Endothelial cell of umbilical vein (primary cell): Measurements from ENCODE around the gene MAPRE2. TPM values are rescaled to one million over a fixed set of nuclear protein-coding genes. Genes with fewer than 3 reads are reported as not detected.

Experiments used
- BruUV-seq: library from RNA; stranded (reverse); fragments of 400-500 nt; replicated peaks from 2 replicates; lab custom pipeline; 2021; lab: Mats Ljungman, UMichigan
- CTCF ChIA-PET: fragments of 300-600, 350-600 bp; sonication (Branson Sonifier 250); formaldehyde crosslinking; loops from one replicate; lab custom pipeline; 2021; ENCODE audit warnings: antibody characterized with exemption, inconsistent platforms; lab: Charles Lee
- POLR2A ChIA-PET: fragments of 300-600, 350-600 bp; sonication (Branson Sonifier 250); formaldehyde crosslinking; loops from one replicate; lab custom pipeline; 2021; ENCODE audit warnings: antibody characterized with exemption, inconsistent platforms; lab: Charles Lee
- DNase-seq: peaks from one replicate; pipeline ENCODE4 v3.0.0-alpha.2; 2011; ENCODE audit warnings: low read depth, low spot score
- FAIRE-seq: peaks from 2 replicates; lab custom pipeline; 2011; peaks lifted over from hg19 to GRCh38; lab: Jason Lieb, UNC
- H2AFZ ChIP-seq: 2 replicates; pipeline ENCODE4 v1.6.0; 2012; ENCODE audit warnings: low read depth, low read length, control low read depth, inconsistent platforms
- H3K27ac ChIP-seq: 2 replicates; pipeline ENCODE4 v1.5.1; 2011; ENCODE audit warnings: low read depth, mild to moderate bottlenecking, control low read depth, low read length, moderate library complexity; ENCODE audit not compliant: insufficient read depth
- H3K27me3 ChIP-seq, 2 experiments: 2 replicates each; pipeline versions ENCODE4 v1.6.0 to v1.6.1; 2011; ENCODE audit warnings: low read length in 2 of 2, mixed read lengths in 1 of 2; ENCODE audit not compliant: control insufficient read depth in 2 of 2, insufficient read depth in 2 of 2
- H3K36me3 ChIP-seq, 2 experiments: 2 replicates in 1 of 2; 3 replicates in 1 of 2; pipeline ENCODE4 v1.5.1; 2011; ENCODE audit warnings: low read length in 2 of 2, mild to moderate bottlenecking in 1 of 2, moderate library complexity in 1 of 2; ENCODE audit not compliant: control insufficient read depth in 2 of 2, insufficient read depth in 2 of 2; ENCODE audit errors: extremely low read depth in 1 of 2
- H3K4me1 ChIP-seq: 3 replicates; pipeline ENCODE4 v1.5.1; 2011; ENCODE audit warnings: mild to moderate bottlenecking, low read length; ENCODE audit not compliant: control insufficient read depth, insufficient read depth; ENCODE audit errors: extremely low read depth
- H3K4me2 ChIP-seq: 2 replicates; pipeline ENCODE4 v1.6.1; 2011; ENCODE audit warnings: low read length, control low read depth, mixed read lengths; ENCODE audit not compliant: insufficient read depth
- H3K4me3 ChIP-seq, 3 experiments: fragments of 200-600 bp in 1 of 3; sonication (generic), shearing (Covaris generic) in 1 of 3; replicated peaks in 1 of 3; 2 replicates each; pipeline ENCODE4 v1.5.1; 2011 to 2016; ENCODE audit warnings: control low read depth in 3 of 3, low read length in 3 of 3, mild to moderate bottlenecking in 2 of 3, inconsistent platforms in 1 of 3, low read depth in 1 of 3, moderate library complexity in 1 of 3; ENCODE audit not compliant: insufficient read depth in 1 of 3
- H3K79me2 ChIP-seq: 2 replicates; pipeline ENCODE4 v1.6.0; 2012; ENCODE audit warnings: low read length, inconsistent platforms; ENCODE audit not compliant: control insufficient read depth, insufficient read depth
- H3K9ac ChIP-seq: replicated peaks from 2 replicates; pipeline ENCODE3; 2011; ENCODE audit warnings: low read length, control low read depth; ENCODE audit not compliant: insufficient read depth; ENCODE audit errors: extremely low read depth
- H3K9me1 ChIP-seq: replicated peaks from 3 replicates; pipeline ENCODE4 v1.6.0; 2011; ENCODE audit warnings: mild to moderate bottlenecking, low read length; ENCODE audit not compliant: control insufficient read depth, insufficient read depth; ENCODE audit errors: extremely low read depth
- H3K9me3 ChIP-seq: replicated peaks from 2 replicates; pipeline ENCODE4 v1.5.1; 2012; ENCODE audit warnings: low read length, inconsistent platforms; ENCODE audit not compliant: control insufficient read depth, insufficient read depth
- H4K20me1 ChIP-seq: replicated peaks from 2 replicates; pipeline ENCODE3; 2011; ENCODE audit warnings: mild to moderate bottlenecking, low read length; ENCODE audit not compliant: control insufficient read depth, insufficient read depth; ENCODE audit errors: extremely low read depth
- CTCF ChIP-seq, 2 donors: IDR thresholded peaks; 1 replicate in 1 of 2; 2 replicates in 1 of 2; pipeline ENCODE4 v1.5.1; 2011; ENCODE audit warnings: low read length in 2 of 2, mild to moderate bottlenecking in 2 of 2, moderate library complexity in 2 of 2, control low read depth in 1 of 2, inconsistent platforms in 1 of 2, low read depth in 1 of 2; ENCODE audit not compliant: insufficient read depth in 1 of 2; ENCODE audit errors: extremely low read depth in 1 of 2
- EZH2 ChIP-seq: IDR thresholded peaks from 2 replicates; pipeline ENCODE4 v1.6.1; 2012; ENCODE audit warnings: borderline replicate concordance, low read depth, mild to moderate bottlenecking, moderate library complexity, low read length, inconsistent platforms; ENCODE audit not compliant: severe bottlenecking
- FOS ChIP-seq: IDR thresholded peaks from 2 replicates; pipeline ENCODE4 v1.6.1; 2011; ENCODE audit warnings: mild to moderate bottlenecking, low read length, moderate library complexity, borderline replicate concordance; ENCODE audit not compliant: insufficient read depth
- GATA2 ChIP-seq: IDR thresholded peaks from 2 replicates; pipeline ENCODE4 v1.7.0; 2011; ENCODE audit warnings: low read depth, mild to moderate bottlenecking, moderate library complexity, mixed read lengths, low read length; ENCODE audit not compliant: insufficient read length, insufficient read depth
- JUN ChIP-seq: IDR thresholded peaks from 2 replicates; pipeline ENCODE4 v1.6.1; 2011; ENCODE audit warnings: borderline replicate concordance, low read depth; ENCODE audit not compliant: insufficient read length, insufficient read depth
- MAX ChIP-seq: IDR thresholded peaks from 2 replicates; pipeline ENCODE4 v1.6.1; 2011; ENCODE audit not compliant: insufficient read depth, insufficient read length
- MYC ChIP-seq: IDR thresholded peaks from one replicate; pipeline ENCODE4 v1.6.1; 2011; ENCODE audit warnings: mild to moderate bottlenecking, low read depth, low read length
- POLR2A ChIP-seq: IDR thresholded peaks from 2 replicates; pipeline ENCODE4 v1.6.1; 2012; ENCODE audit warnings: low read depth, mild to moderate bottlenecking, control low read depth, low read length
- POLR2AphosphoS5 ChIP-seq: IDR thresholded peaks from 2 replicates; pipeline ENCODE4 v1.6.1; 2012; ENCODE audit warnings: low read depth, mild to moderate bottlenecking, control low read depth, low read length, moderate library complexity; ENCODE audit not compliant: insufficient read depth
- dilution Hi-C: fragments of 300-500 bp; cut with MboI; formaldehyde crosslinking; loops from one replicate; pipeline ENCODE4 v1.15.0; 2019; ENCODE audit warnings: low sequenced_read_pairs; ENCODE audit not compliant: extremely low pct_ligation_motif_present
- intact Hi-C: fragments of 100-400 bp; cut with micrococcal nuclease; formaldehyde crosslinking; loops from one replicate; pipeline ENCODE4 v1.10.0; 2022
- polyA plus RNA-seq, 4 experiments: library from polyadenylated mRNA; depleted of rRNA in 3 of 4; stranded (reverse) in 3 of 4; unstranded in 1 of 4; fragments of >200 nt; gene quantifications; 2 replicates each; pipeline versions ENCODE4 v1.2.1 to v1.2.3, GENCODE V29; 2011 to 2012; ENCODE audit warnings: missing spikeins in 1 of 4
- total RNA-seq: library from RNA; stranded (reverse); gene quantifications from 2 replicates; pipeline ENCODE4 v1.2.3, GENCODE V29; 2021

Gene MAPRE2
- total and polyA plus RNA-seq, 2 donors (not counting 3 experiments of a cell fraction or from before 2014, with no cell fraction given), result 117 to 148 TPM

GRCh38 chr18:35155398-35156117, 114.3 kb downstream of the MAPRE2 start:
- FAIRE-seq, result no peak
- Histone ChIP-seq H4K20me1 (no peaks in the 10 kb centered on the region), H3K4me3 (no peak overlapping the region), H3K4me2 (no peak overlapping the region), H3K9ac (no peak overlapping the region), H3K9me3 (no peaks in the 10 kb centered on the region), H3K9me1 (no peaks in the 10 kb centered on the region), H2AFZ (no peak overlapping the region), H3K4me1 (no peaks in the 10 kb centered on the region), H3K79me2 (no peaks in the 10 kb centered on the region), H3K27ac (no peak overlapping the region), H3K27me3 (no peaks in the 10 kb centered on the region), H3K36me3 (no peaks in the 10 kb centered on the region)
- no peak for DNase-seq
- ChIA-PET POLR2A (no interaction called here), CTCF (no interaction called here)
- BruUV-seq, result no TSS peak
- no peak for TF ChIP-seq POLR2A
- TF ChIP-seq GATA2, result no peak
- intact Hi-C loops, result no loop called here
- dilution Hi-C loops, result no loop called here

GRCh38 chr18:35157181-35157580, 116.0 kb downstream of the MAPRE2 start:
- Histone ChIP-seq H2AFZ (no peak overlapping the region), H3K9me3 (no peaks in the 10 kb centered on the region), H3K79me2 (no peaks in the 10 kb centered on the region), H3K9ac (no peak overlapping the region), H3K4me2 (no peak overlapping the region), H3K4me3 (no peak overlapping the region), H4K20me1 (no peaks in the 10 kb centered on the region), H3K9me1 (no peaks in the 10 kb centered on the region), H3K4me1 (no peaks in the 10 kb centered on the region), H3K36me3 (no peaks in the 10 kb centered on the region), H3K27ac (no peak overlapping the region), H3K27me3 (no peaks in the 10 kb centered on the region)
- dilution Hi-C loops (no loop called here), intact Hi-C loops (no loop called here)
- no peak for FAIRE-seq
- no peak for TF ChIP-seq JUN
- no peak for TF ChIP-seq POLR2A
- TF ChIP-seq GATA2, result no peak
- TF ChIP-seq POLR2AphosphoS5, result no peak
- TF ChIP-seq CTCF (IDR thresholded peaks at IDR 0.05; ENCODE audit: extremely low read depth in 1 of 2, insufficient read depth in 1 of 2, low read depth in 1 of 2, low read length in 2 of 2), result no peak
- no peak for TF ChIP-seq FOS
- TF ChIP-seq EZH2, result no peak
- TF ChIP-seq MYC, result no peak
- no peak for TF ChIP-seq MAX
- BruUV-seq, result no TSS peak
- DNase-seq, result no peak
- ChIA-PET POLR2A (no interaction called here), CTCF (no interaction called here)
